ENCODE measurements around the gene CNTNAP5. TPM values are rescaled to one million over a fixed set of nuclear protein-coding genes. Genes with fewer than 3 reads are reported as not detected.

CNTNAP5 gene
- total RNA-seq, 4 donors from 2014 or later = 0.17 TPM; not detected in 3

DNA sequence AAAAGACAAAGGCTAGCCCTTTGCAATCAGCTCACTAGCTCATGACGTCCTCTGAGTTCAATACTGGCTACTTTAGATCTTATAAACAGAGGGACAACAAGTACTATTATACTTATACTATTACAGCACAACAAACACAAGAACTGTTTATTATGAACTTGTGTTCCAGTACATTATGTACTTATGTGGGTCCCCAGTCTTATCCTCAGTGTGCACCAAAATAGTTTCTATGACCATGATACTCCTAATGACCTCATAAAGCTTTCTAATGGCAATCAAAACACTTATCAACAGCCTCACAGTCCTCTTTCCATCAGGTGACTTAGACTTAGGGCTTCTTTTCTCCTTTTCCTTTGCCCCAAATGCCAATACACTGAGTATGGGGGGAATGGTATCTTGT is 614.4 kb downstream of the CNTNAP5 start:
- no peak for DNase-seq (ENCODE audit: extremely low spot score)
- no peaks in the 10 kb centered on the region for H3K9me3 ChIP-seq
- no peaks in the 10 kb centered on the region for H3K27me3 ChIP-seq
- TF ChIP-seq CTCF (IDR thresholded peaks at IDR 0.05) (no peak), POLR2AphosphoS5 (IDR thresholded peaks at IDR 0.05) (no peak), POLR2A (IDR thresholded peaks at IDR 0.05; ENCODE audit: low read depth) (no peak), EP300 (IDR thresholded peaks at IDR 0.05) (no peak)
- no peaks in the 10 kb centered on the region for H3K4me1 ChIP-seq
- no peak overlapping the region for H3K27ac ChIP-seq (replicated peaks in 1 of 4)
- no peaks in the 10 kb centered on the region for H3K36me3 ChIP-seq
- no peak overlapping the region for H3K4me3 ChIP-seq
- 67% methylated on average over 1 of the region's 1 CpG for WGBS
- intact Hi-C loops (cut with DNase I) = no loop called here

DNA sequence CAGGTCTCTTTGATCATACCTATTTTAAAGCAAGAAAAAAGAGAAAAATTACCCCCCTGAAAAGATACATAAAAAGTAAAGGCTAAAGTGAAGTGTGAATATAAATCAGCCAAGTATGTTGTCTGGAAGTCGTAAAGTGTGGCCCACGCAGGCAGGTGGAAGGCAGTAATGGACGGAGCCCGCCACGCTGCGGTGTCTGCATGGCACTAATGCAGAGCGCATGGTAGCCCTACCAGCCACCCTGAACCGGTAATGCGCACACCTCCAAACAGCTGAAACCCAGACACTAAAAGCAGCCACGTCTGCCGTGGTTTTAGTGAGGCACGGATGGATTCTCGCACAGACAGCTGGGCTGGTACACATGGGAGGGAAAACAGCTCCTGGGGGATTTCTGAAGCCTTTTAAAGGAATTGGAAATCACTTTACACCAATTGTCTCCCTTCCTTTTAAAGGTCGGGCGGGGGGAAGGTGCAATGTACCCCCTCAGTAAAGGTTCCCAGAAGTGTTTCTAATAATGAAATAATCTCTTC is 615.2 kb downstream of the CNTNAP5 start:
- 92% methylated on average over 15 of the region's 15 CpGs for whole genome bisulfite sequencing
- intact Hi-C loops (cut with DNase I) = no loop called here

DNA sequence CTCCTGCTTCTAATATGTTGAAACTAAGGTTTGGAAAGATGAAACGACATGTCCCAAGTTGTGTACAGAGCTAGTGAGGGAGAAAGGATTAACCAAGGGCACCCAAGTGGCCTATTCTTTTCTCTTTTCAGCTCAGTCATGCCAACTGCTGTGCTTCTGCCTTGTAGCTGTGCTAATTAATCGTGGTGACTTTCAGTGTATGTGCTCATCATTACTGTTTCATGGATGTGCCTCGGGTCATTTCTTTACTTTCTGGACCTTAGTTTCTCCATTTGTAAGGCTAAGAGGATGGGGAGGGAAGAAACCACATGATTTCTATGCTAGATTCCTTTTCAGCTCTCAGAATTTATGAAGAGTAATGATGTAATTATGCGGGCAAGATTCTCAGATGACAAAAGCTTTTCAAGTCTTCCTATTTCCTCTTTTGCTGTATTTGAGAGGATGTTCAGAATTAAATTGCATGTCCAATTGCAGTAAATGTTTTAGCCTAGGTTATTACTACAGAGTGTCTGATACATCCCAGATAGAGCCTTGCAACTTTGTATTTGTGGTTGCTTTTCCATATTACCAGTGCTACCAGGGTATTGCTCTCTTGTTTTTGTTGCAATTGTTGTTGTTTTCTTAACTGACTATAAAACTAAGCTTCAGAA is 621.2 kb downstream of the CNTNAP5 start:
- no peak for DNase-seq (ENCODE audit: extremely low spot score)
- WGBS = 78% methylated on average over 4 of the region's 4 CpGs
- TF ChIP-seq EP300 (IDR thresholded peaks at IDR 0.05) (no peak), CTCF (IDR thresholded peaks at IDR 0.05) (no peak), POLR2AphosphoS5 (IDR thresholded peaks at IDR 0.05) (no peak), POLR2A (IDR thresholded peaks at IDR 0.05; ENCODE audit: low read depth) (no peak)
- Histone ChIP-seq H3K27ac (replicated peaks in 1 of 4) (no peak overlapping the region), H3K4me1 (no peaks in the 10 kb centered on the region), H3K9me3 (no peaks in the 10 kb centered on the region), H3K27me3 (no peaks in the 10 kb centered on the region), H3K4me3 (no peak overlapping the region), H3K36me3 (no peaks in the 10 kb centered on the region)
- intact Hi-C loops (cut with DNase I) = no loop called here

More for the DNA sequence above, 615.2 kb downstream of the CNTNAP5 start:
- Histone ChIP-seq H3K36me3 (no peaks in the 10 kb centered on the region), H3K27me3 (no peaks in the 10 kb centered on the region), H3K4me3 (no peak overlapping the region), H3K4me1 (no peaks in the 10 kb centered on the region), H3K27ac (replicated peaks in 1 of 4) (no peak overlapping the region), H3K9me3 (no peaks in the 10 kb centered on the region)
- no peak for TF ChIP-seq POLR2AphosphoS5 (IDR thresholded peaks at IDR 0.05)
- TF ChIP-seq CTCF (IDR thresholded peaks at IDR 0.05) = no peak
- no peak for TF ChIP-seq EP300 (IDR thresholded peaks at IDR 0.05)
- TF ChIP-seq POLR2A (IDR thresholded peaks at IDR 0.05; ENCODE audit: low read depth) = no peak
- DNase-seq (ENCODE audit: extremely low spot score) = no peak

GRCh38 chr2:124647245-124647644 is 622.2 kb downstream of the CNTNAP5 start:
- H3K27ac ChIP-seq (replicated peaks in 1 of 4) = no peak overlapping the region
- intact Hi-C loops (cut with DNase I) = no loop called here
- H3K9me3 ChIP-seq = no peaks in the 10 kb centered on the region
- TF ChIP-seq EP300 (IDR thresholded peaks at IDR 0.05) = no peak
- TF ChIP-seq POLR2AphosphoS5 (IDR thresholded peaks at IDR 0.05) = no peak
- no peak for TF ChIP-seq CTCF (IDR thresholded peaks at IDR 0.05)
- no peaks in the 10 kb centered on the region for H3K27me3 ChIP-seq
- no peak overlapping the region for H3K4me3 ChIP-seq
- DNase-seq (ENCODE audit: extremely low spot score) = no peak
- H3K36me3 ChIP-seq = no peaks in the 10 kb centered on the region
- no peaks in the 10 kb centered on the region for H3K4me1 ChIP-seq
- 92% methylated on average over 3 of the region's 3 CpGs for WGBS

- no peaks in the 10 kb centered on the region for H3K4me1 ChIP-seq
- WGBS = 85% methylated on average over 4 of the region's 12 CpGs
- H3K4me3 ChIP-seq = no peak overlapping the region
- DNase-seq (ENCODE audit: extremely low spot score) = no peak
- H3K36me3 ChIP-seq = no peaks in the 10 kb centered on the region
- no peaks in the 10 kb centered on the region for H3K9me3 ChIP-seq
- no peaks in the 10 kb centered on the region for H3K27me3 ChIP-seq
- no peak overlapping the region for H3K27ac ChIP-seq (replicated peaks in 1 of 4)
- TF ChIP-seq EP300 (IDR thresholded peaks at IDR 0.05) (no peak), CTCF (IDR thresholded peaks at IDR 0.05) (no peak), POLR2A (IDR thresholded peaks at IDR 0.05; ENCODE audit: low read depth) (no peak), POLR2AphosphoS5 (IDR thresholded peaks at IDR 0.05) (no peak)
- intact Hi-C loops (cut with DNase I) = no loop called here
These were observed 622.6 kb downstream of the CNTNAP5 start for GRCh38 chr2:124647663-124648062.

Measured in esophagus muscularis mucosa (tissue), 4 donors.